ENCODE measurements around the gene PHC2. TPM values are rescaled to one million over a fixed set of nuclear protein-coding genes. Genes with fewer than 3 reads are reported as not detected.

Gene PHC2
- total RNA-seq, 6 donors from 2014 or later, result 103 to 173 (median 129) TPM

GRCh38 chr1:33455539-33456501 is 24.9 kb upstream of the PHC2 start:
- Histone ChIP-seq H3K4me3 (no peak overlapping the region), H3K36me3 (no peaks in the 10 kb centered on the region), H3K27ac (no peak overlapping the region), H3K27me3 (no peaks in the 10 kb centered on the region), H3K4me1 (peaks cover 0 to 6% (median 5%) of the 10 kb centered on the region in 4 donors), H3K9me3 (no peaks in the 10 kb centered on the region)
- DNase-seq (peak in 1 of 2 donors; percentile 54), ATAC-seq (ENCODE audit: low FRiP score in 2 of 2) (peak; percentile 73 to 82)
- WGBS, 2 donors, result 41 to 46% methylated on average over 8 of the region's 8 CpGs
- no peak for TF ChIP-seq EP300 (IDR thresholded peaks at IDR 0.05)
- peak in 5 of 6 experiments; percentile 32 to 64 (median 60) for TF ChIP-seq CTCF (IDR thresholded peaks at IDR 0.05)

- WGBS, 2 donors, result 92 to 95% methylated on average over 5 to 8 of the region's 8 CpGs
- Histone ChIP-seq H3K9me3 (no peaks in the 10 kb centered on the region), H3K36me3 (no peaks in the 10 kb centered on the region), H3K27ac (no peak overlapping the region), H3K4me3 (no peak overlapping the region), H3K4me1 (peaks cover 0 to 5% (median 0%) of the 10 kb centered on the region in 4 donors), H3K27me3 (no peaks in the 10 kb centered on the region)
- peak in 1 of 2 donors; percentile 13 for DNase-seq
- TF ChIP-seq POLR2A (IDR thresholded peaks at IDR 0.05) (no peak), EP300 (IDR thresholded peaks at IDR 0.05) (no peak), CTCF (IDR thresholded peaks at IDR 0.05) (no peak)
- no peak for ATAC-seq (ENCODE audit: low FRiP score in 2 of 2)
Measured at GRCh38 chr1:33454646-33455282, 23.9 kb upstream of the PHC2 start.

GRCh38 chr1:33446590-33446989 is 15.7 kb upstream of the PHC2 start:
- WGBS, 2 donors, result 71 to 84% methylated on average over 3 of the region's 3 CpGs
- H3K4me3 ChIP-seq, result no peak overlapping the region

GRCh38 chr1:33445108-33445507 is 14.2 kb upstream of the PHC2 start:
- ATAC-seq (ENCODE audit: low FRiP score in 2 of 2), result no peak

More at GRCh38 chr1:33446590-33446989, 15.7 kb upstream of the PHC2 start:
- H3K27me3 ChIP-seq, result no peaks in the 10 kb centered on the region
- no peaks in the 10 kb centered on the region for H3K36me3 ChIP-seq
- no peaks in the 10 kb centered on the region for H3K4me1 ChIP-seq
- DNase-seq (no peak), ATAC-seq (ENCODE audit: low FRiP score in 2 of 2) (no peak)
- H3K9me3 ChIP-seq, result no peaks in the 10 kb centered on the region
- no peak overlapping the region for H3K27ac ChIP-seq
- TF ChIP-seq EP300 (IDR thresholded peaks at IDR 0.05) (no peak), CTCF (IDR thresholded peaks at IDR 0.05) (no peak)

More at GRCh38 chr1:33445108-33445507, 14.2 kb upstream of the PHC2 start:
- Histone ChIP-seq H3K36me3 (no peaks in the 10 kb centered on the region), H3K27ac (no peak overlapping the region), H3K27me3 (no peaks in the 10 kb centered on the region), H3K4me3 (no peak overlapping the region), H3K4me1 (no peaks in the 10 kb centered on the region), H3K9me3 (no peaks in the 10 kb centered on the region)
- no peak for DNase-seq
- WGBS, 2 donors, result 55 to 58% methylated on average over 5 to 6 of the region's 6 CpGs
- TF ChIP-seq CTCF (IDR thresholded peaks at IDR 0.05) (no peak), POLR2AphosphoS5 (IDR thresholded peaks at IDR 0.05) (no peak), EP300 (IDR thresholded peaks at IDR 0.05) (no peak)
